ENCODE measurements around the gene CRACR2A.

DNA sequence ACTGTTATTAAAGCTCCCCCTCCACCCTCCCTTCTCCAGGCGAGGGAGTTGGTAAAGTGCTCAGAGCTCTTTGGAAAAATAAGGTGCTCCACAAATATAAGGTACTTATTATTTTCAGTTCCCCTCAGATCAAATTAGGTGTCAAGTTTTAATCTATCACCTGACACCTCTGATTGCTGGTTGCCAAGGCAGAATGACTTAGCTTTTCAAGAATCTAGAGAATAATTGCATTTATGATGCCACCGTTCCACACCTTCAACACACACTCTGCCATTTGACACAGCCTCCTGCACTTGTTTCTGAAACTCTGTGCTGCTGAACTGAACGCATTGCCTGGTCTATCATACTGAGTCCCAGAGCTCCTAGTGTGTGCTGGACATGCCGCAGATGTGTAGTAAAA is 128.6 kb downstream of the CRACR2A start:
- TF ChIP-seq, protein P1, sequence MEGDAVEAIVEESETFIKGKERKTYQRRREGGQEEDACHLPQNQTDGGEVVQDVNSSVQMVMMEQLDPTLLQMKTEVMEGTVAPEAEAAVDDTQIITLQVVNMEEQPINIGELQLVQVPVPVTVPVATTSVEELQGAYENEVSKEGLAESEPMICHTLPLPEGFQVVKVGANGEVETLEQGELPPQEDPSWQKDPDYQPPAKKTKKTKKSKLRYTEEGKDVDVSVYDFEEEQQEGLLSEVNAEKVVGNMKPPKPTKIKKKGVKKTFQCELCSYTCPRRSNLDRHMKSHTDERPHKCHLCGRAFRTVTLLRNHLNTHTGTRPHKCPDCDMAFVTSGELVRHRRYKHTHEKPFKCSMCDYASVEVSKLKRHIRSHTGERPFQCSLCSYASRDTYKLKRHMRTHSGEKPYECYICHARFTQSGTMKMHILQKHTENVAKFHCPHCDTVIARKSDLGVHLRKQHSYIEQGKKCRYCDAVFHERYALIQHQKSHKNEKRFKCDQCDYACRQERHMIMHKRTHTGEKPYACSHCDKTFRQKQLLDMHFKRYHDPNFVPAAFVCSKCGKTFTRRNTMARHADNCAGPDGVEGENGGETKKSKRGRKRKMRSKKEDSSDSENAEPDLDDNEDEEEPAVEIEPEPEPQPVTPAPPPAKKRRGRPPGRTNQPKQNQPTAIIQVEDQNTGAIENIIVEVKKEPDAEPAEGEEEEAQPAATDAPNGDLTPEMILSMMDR (IDR thresholded peaks at IDR 0.05; ENCODE audit: low read length): no peak
- no peak for TF ChIP-seq EZH2 (IDR thresholded peaks at IDR 0.05; ENCODE audit: borderline replicate concordance, low read length)

Measured in OCI-LY1 (cell line).